Panc1 (cell line): Measurements from ENCODE around the gene MACF1. TPM values are rescaled to one million over a fixed set of nuclear protein-coding genes. Genes with fewer than 3 reads are reported as not detected.
"Not testable (repeated sequence)": the region's sequence is repeated elsewhere in the genome, so short reads cannot be mapped to it uniquely, and the experiment has no call there.

ENCODE experiments used
- ATAC-seq: fragments of 200-7000 bp; cut with Tn5 transposase; 2 replicates; pipeline ENCODE4 v1.9.1; 2020; ENCODE audit warnings: mild to moderate bottlenecking, moderate library complexity
- BruUV-seq: library from RNA; stranded (reverse); fragments of 400-500 nt; replicated peaks from 2 replicates; lab custom pipeline; 2021; lab: Mats Ljungman, UMichigan
- CTCF ChIA-PET: fragments of 300-600 bp; sonication (Branson Sonifier 250); formaldehyde crosslinking; loops from one replicate; lab custom pipeline; 2022; ENCODE audit warnings: antibody characterized with exemption; lab: Charles Lee
- POLR2A ChIA-PET: fragments of 300-600 bp; sonication (Branson Sonifier 250); formaldehyde crosslinking; loops from one replicate; lab custom pipeline; 2022; ENCODE audit warnings: antibody characterized with exemption; lab: Charles Lee
- DNase-seq: peaks from one replicate; pipeline ENCODE4 v3.0.0-alpha.2; 2010; ENCODE audit warnings: low read depth, low spot score
- H3K27ac ChIP-seq: 2 replicates; pipeline ENCODE4 v1.5.1; 2011; ENCODE audit warnings: mild to moderate bottlenecking, low read length, inconsistent platforms
- H3K27me3 ChIP-seq: fragments of 200-500 bp; sonication (Bioruptor generic); 2 replicates; pipeline ENCODE4 v1.6.0; 2014; ENCODE audit warnings: low read length, inconsistent platforms; ENCODE audit not compliant: control insufficient read depth, insufficient read depth
- H3K36me3 ChIP-seq: fragments of 200-500 bp; sonication (Bioruptor generic); 2 replicates; pipeline ENCODE4 v1.5.1; 2014; ENCODE audit warnings: inconsistent platforms, mild to moderate bottlenecking, low read length, moderate library complexity; ENCODE audit not compliant: control insufficient read depth, insufficient read depth
- H3K4me1 ChIP-seq: 2 replicates; pipeline ENCODE4 v1.5.1; 2011; ENCODE audit warnings: inconsistent platforms, mild to moderate bottlenecking, low read length, moderate library complexity; ENCODE audit not compliant: control insufficient read depth, insufficient read depth
- H3K4me3 ChIP-seq, 2 experiments: 2 replicates each; pipeline ENCODE4 v1.5.1; 2011 to 2012; ENCODE audit warnings: low read depth in 2 of 2, low read length in 2 of 2, mild to moderate bottlenecking in 2 of 2, inconsistent platforms in 1 of 2, moderate library complexity in 1 of 2
- H3K9me3 ChIP-seq: fragments of 200-500 bp; sonication (Bioruptor generic); 2 replicates; pipeline ENCODE4 v1.5.1; 2014; ENCODE audit warnings: low read depth, mild to moderate bottlenecking, inconsistent platforms, low read length, moderate library complexity; ENCODE audit not compliant: control insufficient read depth, insufficient read depth
- CTCF ChIP-seq: fragments of 450-650 bp; IDR thresholded peaks from 2 replicates; pipeline ENCODE4 v1.5.1; 2017; ENCODE audit warnings: mild to moderate bottlenecking
- POLR2AphosphoS5 ChIP-seq: IDR thresholded peaks from 2 replicates; pipeline ENCODE4 v1.6.1; 2012; ENCODE audit warnings: mild to moderate bottlenecking, low read depth, low read length, moderate library complexity
- REST ChIP-seq, 2 experiments: IDR thresholded peaks; 2 replicates each; pipeline ENCODE4 v1.6.1; 2011 to 2012; ENCODE audit warnings: low read depth in 2 of 2, control low read depth in 1 of 2, low read length in 1 of 2, mild to moderate bottlenecking in 1 of 2, moderate library complexity in 1 of 2; ENCODE audit not compliant: insufficient read depth in 1 of 2
- SIN3A ChIP-seq: IDR thresholded peaks from 2 replicates; pipeline ENCODE4 v1.6.1; 2012; ENCODE audit warnings: low read depth, mild to moderate bottlenecking, low read length, moderate library complexity, borderline replicate concordance; ENCODE audit not compliant: insufficient read depth
- TCF7L2 ChIP-seq: IDR thresholded peaks from 2 replicates; pipeline ENCODE4 v1.6.1; 2011; ENCODE audit warnings: mild to moderate bottlenecking, low read depth, low read length, inconsistent platforms
- in situ Hi-C: cut with HindIII; loops from 2 replicates; pipeline ENCODE4 v1.10.0; 2016; ENCODE audit warnings: low sequenced_read_pairs, low pct_unique_long_range_greater_than_20kb
- intact Hi-C: fragments of 100-400 bp; cut with micrococcal nuclease; formaldehyde crosslinking; loops from one replicate; pipeline ENCODE4 v1.10.0; 2022; ENCODE audit not compliant: unreplicated experiment
- total RNA-seq: library from RNA; stranded (reverse); gene quantifications from one replicate; pipeline ENCODE4 v1.2.1, GENCODE V29; 2021; ENCODE audit not compliant: unreplicated experiment

MACF1 gene
- total RNA-seq, 1 experiment from 2014 or later = 413 TPM

GRCh38 chr1:39494671-39495410 lies 290.3 kb downstream of the MACF1 start:
- H3K27ac ChIP-seq = no peak overlapping the region
- ATAC-seq (no peak), DNase-seq (no peak)
- TF ChIP-seq CTCF (no peak), TCF7L2 (no peak), SIN3A (no peak), POLR2AphosphoS5 (no peak), REST (IDR thresholded peaks at IDR 0.05; ENCODE audit: insufficient read depth in 1 of 2, low read depth in 2 of 2, low read length in 1 of 2) (no peak)
- BruUV-seq = no TSS peak
- peaks cover under 1% of the 10 kb centered on the region; the same call in 1 of the 2 replicates for H3K4me1 ChIP-seq
- CTCF ChIA-PET = interaction anchor here (0.6 kb wide), 1 partner anchor 40 kb away, joined by 5 read pairs; no protein-coding TSS in a partner anchor
- in situ Hi-C loops (no loop called here), intact Hi-C loops (no loop called here)
- no peaks in the 10 kb centered on the region for H3K27me3 ChIP-seq
- H3K9me3 ChIP-seq = no peaks in the 10 kb centered on the region
- no peak overlapping the region for H3K4me3 ChIP-seq
- POLR2A ChIA-PET = interaction anchor here (0.7 kb wide), 1 partner anchor 254 kb away, joined by 3 read pairs; no protein-coding TSS in a partner anchor
- H3K36me3 ChIP-seq = no peaks in the 10 kb centered on the region

- DNase-seq, H3K27ac ChIP-seq, intact Hi-C loops, H3K9me3 ChIP-seq, H3K4me3 ChIP-seq, in situ Hi-C loops, H3K36me3 ChIP-seq, H3K4me1 ChIP-seq, ATAC-seq, BruUV-seq, POLR2A ChIA-PET, H3K27me3 ChIP-seq, CTCF ChIA-PET: not testable (repeated sequence)
Measured at GRCh38 chr1:39496520-39496919, 292.0 kb downstream of the MACF1 start.

- in situ Hi-C loops = no loop called here
- ChIA-PET CTCF (interaction anchor here (0.5 kb wide), 1 partner anchor 223 kb away, joined by 6 read pairs; no protein-coding TSS in a partner anchor), POLR2A (no interaction called here)
Measured at GRCh38 chr1:39497585-39497984, 293.1 kb downstream of the MACF1 start.

More at GRCh38 chr1:39497585-39497984, 293.1 kb downstream of the MACF1 start:
- H3K27me3 ChIP-seq = no peaks in the 10 kb centered on the region
- intact Hi-C loops = no loop called here
- BruUV-seq = no TSS peak
- H3K27ac ChIP-seq = no peak overlapping the region
- no peaks in the 10 kb centered on the region for H3K4me1 ChIP-seq
- no peaks in the 10 kb centered on the region for H3K9me3 ChIP-seq
- no peaks in the 10 kb centered on the region for H3K36me3 ChIP-seq
- ATAC-seq (no peak), DNase-seq (no peak)
- no peak for TF ChIP-seq REST (IDR thresholded peaks at IDR 0.05; ENCODE audit: insufficient read depth in 1 of 2, low read depth in 2 of 2, low read length in 1 of 2)
- no peak for TF ChIP-seq SIN3A
- no peak for TF ChIP-seq POLR2AphosphoS5
- no peak for TF ChIP-seq CTCF
- no peak for TF ChIP-seq TCF7L2
- no peak overlapping the region for H3K4me3 ChIP-seq
